Stomach (tissue), 4 donors: ENCODE results near the gene RMRP.

Experiments used
- POLR2A ChIP-seq, 4 donors: fragments of 450-650 bp; IDR thresholded peaks; one replicate each; pipeline ENCODE4 v1.6.1; 2016; ENCODE audit warnings: antibody characterized with exemption in 4 of 4, control low read depth in 2 of 4, mild to moderate bottlenecking in 1 of 4, moderate library complexity in 1 of 4
- TF ChIP-seq, protein P1 (sequence below), 7 experiments: fragments of 450-650 bp in 4 of 7; fragments of 200-600 bp in 3 of 7; sonication (generic) in 3 of 7; IDR thresholded peaks; one replicate each; pipeline ENCODE4 v1.5.1; 2016 to 2019; ENCODE audit warnings: antibody characterized with exemption in 7 of 7, control low read depth in 2 of 7, mild to moderate bottlenecking in 1 of 7

- no peak for TF ChIP-seq POLR2A (IDR thresholded peaks at IDR 0.05)
- TF ChIP-seq, protein P1, sequence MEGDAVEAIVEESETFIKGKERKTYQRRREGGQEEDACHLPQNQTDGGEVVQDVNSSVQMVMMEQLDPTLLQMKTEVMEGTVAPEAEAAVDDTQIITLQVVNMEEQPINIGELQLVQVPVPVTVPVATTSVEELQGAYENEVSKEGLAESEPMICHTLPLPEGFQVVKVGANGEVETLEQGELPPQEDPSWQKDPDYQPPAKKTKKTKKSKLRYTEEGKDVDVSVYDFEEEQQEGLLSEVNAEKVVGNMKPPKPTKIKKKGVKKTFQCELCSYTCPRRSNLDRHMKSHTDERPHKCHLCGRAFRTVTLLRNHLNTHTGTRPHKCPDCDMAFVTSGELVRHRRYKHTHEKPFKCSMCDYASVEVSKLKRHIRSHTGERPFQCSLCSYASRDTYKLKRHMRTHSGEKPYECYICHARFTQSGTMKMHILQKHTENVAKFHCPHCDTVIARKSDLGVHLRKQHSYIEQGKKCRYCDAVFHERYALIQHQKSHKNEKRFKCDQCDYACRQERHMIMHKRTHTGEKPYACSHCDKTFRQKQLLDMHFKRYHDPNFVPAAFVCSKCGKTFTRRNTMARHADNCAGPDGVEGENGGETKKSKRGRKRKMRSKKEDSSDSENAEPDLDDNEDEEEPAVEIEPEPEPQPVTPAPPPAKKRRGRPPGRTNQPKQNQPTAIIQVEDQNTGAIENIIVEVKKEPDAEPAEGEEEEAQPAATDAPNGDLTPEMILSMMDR (IDR thresholded peaks at IDR 0.05), result no peak
Measured at GRCh38 chr9:35682520-35683315, 24.9 kb upstream of the RMRP start.
